Motor neuron (in vitro differentiated cells): ENCODE results near the gene PCDHGA9. TPM values are rescaled to one million over a fixed set of nuclear protein-coding genes. Genes with fewer than 3 reads are reported as not detected.
"Not testable (repeated sequence)": the region's sequence is repeated elsewhere in the genome, so short reads cannot be mapped to it uniquely, and the experiment has no call there.

Source experiments
- ATAC-seq, 8 experiments: fragments of 200-7000 bp; cut with Tn5 transposase; replicated peaks in 6 of 8; 2 replicates each; pipeline ENCODE4 v1.8.0; 2021; ENCODE audit warnings: mild to moderate bottlenecking in 8 of 8, moderate library complexity in 8 of 8
- H3K27ac ChIP-seq, 2 donors: fragments of 250-450 bp; sonication (Bioruptor Pico); 2 replicates each; pipeline ENCODE4 v1.9.0; 2021; ENCODE audit warnings: antibody characterized with exemption in 2 of 2, mild to moderate bottlenecking in 2 of 2, moderate library complexity in 1 of 2
- H3K4me1 ChIP-seq, 2 donors: fragments of 250-450 bp; sonication (Bioruptor Pico); replicated peaks in 1 of 2; 2 replicates each; pipeline ENCODE4 v1.6.1; 2021; ENCODE audit warnings: antibody characterized with exemption in 2 of 2, mild to moderate bottlenecking in 2 of 2, moderate library complexity in 1 of 2
- H3K4me3 ChIP-seq, 5 donors: fragments of 250-450 bp; sonication (Bioruptor Pico); 2 replicates each; pipeline ENCODE4 v1.9.0; 2021; ENCODE audit warnings: antibody characterized with exemption in 5 of 5, mild to moderate bottlenecking in 5 of 5, moderate library complexity in 4 of 5
- WGBS, 10 experiments: fragments of 450-650 bp; shearing (Covaris generic); methylation state at CpG; one replicate each; pipeline ENCODE4 v1.0.0; 2022; 5-methylcytosine and 5-hydroxymethylcytosine counted together
- in situ Hi-C, 9 experiments: fragments of 400-800 bp; cut with MboI; loops; one replicate each; pipeline ENCODE4 v1.15.0; 2021; ENCODE audit warnings: low sequenced_read_pairs in 9 of 9, low pct_unique_long_range_greater_than_20kb in 2 of 9; ENCODE audit not compliant: unreplicated experiment in 9 of 9
- total RNA-seq, 8 experiments: library from RNA; unstranded; fragments of 300-600 nt; gene quantifications; 2 replicates each; pipeline versions ENCODE4 v1.2.3 to v1.2.4, GENCODE V29; 2022

Gene PCDHGA9
- total RNA-seq, 8 experiments from 2014 or later = 0.22 to 5.5 (median 1.3) TPM

- in situ Hi-C loops = no loop called here
- no peak overlapping the region for H3K27ac ChIP-seq
- ATAC-seq = no peak
- H3K4me3 ChIP-seq = no peak overlapping the region
- WGBS, 10 experiments = 27 to 100% (median 86%) methylated on average over 3 to 24 of the region's 69 CpGs; no CpG with 5 or more reads in 2 of the 10 experiments
- no peaks in the 10 kb centered on the region for H3K4me1 ChIP-seq
These were observed 30.8 kb upstream of the PCDHGA9 start for GRCh38 chr5:141371572-141372475.

DNA sequence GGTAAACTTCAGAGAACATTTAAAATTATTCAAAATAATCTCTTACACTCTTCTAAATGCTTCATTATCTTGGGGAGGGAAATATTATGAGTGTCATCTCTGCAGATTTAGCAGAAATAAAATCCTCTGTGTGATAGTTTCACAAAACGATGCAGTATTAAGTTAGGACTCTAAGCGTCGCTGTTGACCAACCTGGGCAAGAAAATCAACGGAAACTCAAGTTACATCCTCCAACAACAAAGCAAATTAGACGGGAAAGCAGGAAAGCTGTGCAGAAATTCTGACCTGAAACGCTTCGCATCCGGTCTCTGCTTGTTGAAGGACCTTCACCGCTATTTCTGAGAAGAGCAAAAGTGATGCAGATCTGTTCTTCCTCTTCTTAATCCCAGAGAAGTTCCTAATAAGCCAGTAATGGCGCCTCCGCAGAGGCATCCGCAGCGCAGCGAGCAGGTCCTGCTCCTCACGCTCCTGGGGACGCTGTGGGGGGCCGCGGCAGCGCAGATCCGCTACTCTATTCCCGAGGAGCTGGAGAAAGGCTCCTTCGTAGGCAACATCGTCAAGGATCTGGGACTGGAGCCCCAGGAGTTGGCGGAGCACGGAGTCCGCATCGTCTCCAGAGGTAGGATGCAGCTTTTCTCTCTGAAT is 28.8 kb upstream of the PCDHGA9 start, which contains the start of gene PCDHGA6:
Gene PCDHGA6 (plus strand): TSS at position 219 of the 645 bp plus-strand sequence. CDS start 193 bp downstream, at position 412.
- in situ Hi-C loops = no loop called here
- H3K27ac ChIP-seq = no peak within 1 kb of the TSS
- H3K4me3 ChIP-seq = no peak within 1 kb of the TSS
- peak in 1 of 8 experiments; percentile 46 for ATAC-seq
- 0 to 97% (median 86%) methylated on average over 1 to 25 of the region's 27 CpGs; no CpG with 5 or more reads in 1 of the 10 experiments for WGBS, 10 experiments
- H3K4me1 ChIP-seq = no peaks in the 10 kb centered on the region

- H3K4me1 ChIP-seq = no peaks in the 10 kb centered on the region
- H3K27ac ChIP-seq = no peak overlapping the region
- no peak for ATAC-seq
- H3K4me3 ChIP-seq = no peak overlapping the region
- WGBS, 10 experiments = 0 to 95% (median 70%) methylated on average over 1 to 10 of the region's 14 CpGs; no CpG with 5 or more reads in 1 of the 10 experiments
- in situ Hi-C loops = no loop called here
These were observed 28.0 kb upstream of the PCDHGA9 start for GRCh38 chr5:141374627-141375026.

DNA sequence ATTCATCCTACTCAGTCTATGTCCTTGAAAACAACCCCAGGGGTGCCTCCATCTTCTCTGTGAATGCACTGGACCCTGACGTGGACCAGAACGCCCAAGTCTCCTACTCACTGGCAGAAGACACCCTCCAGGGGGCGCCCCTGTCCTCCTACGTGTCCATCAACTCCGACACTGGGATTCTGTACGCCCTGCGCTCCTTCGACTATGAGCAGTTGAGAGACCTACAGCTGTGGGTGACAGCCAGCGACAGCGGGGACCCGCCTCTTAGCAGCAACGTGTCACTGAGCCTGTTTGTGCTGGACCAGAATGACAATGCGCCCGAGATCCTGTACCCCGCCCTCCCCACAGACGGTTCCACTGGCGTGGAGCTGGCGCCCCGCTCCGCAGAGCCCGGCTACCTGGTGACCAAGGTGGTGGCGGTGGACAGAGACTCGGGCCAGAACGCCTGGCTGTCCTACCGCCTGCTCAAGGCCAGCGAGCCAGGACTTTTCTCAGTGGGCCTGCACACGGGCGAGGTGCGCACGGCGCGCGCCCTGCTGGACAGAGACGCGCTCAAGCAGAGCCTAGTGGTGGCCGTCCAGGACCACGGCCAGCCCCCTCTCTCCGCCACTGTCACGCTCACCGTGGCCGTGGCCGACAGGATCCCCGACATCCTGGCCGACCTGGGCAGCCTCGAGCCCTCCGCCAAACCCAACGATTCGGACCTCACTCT is 27.0 kb upstream of the PCDHGA9 start:
- in situ Hi-C loops, H3K27ac ChIP-seq, ATAC-seq, H3K4me3 ChIP-seq, H3K4me1 ChIP-seq: not testable (repeated sequence)
- WGBS, 10 experiments = 0 to 91% (median 50%) methylated on average over 1 to 7 of the region's 48 CpGs; no CpG with 5 or more reads in 6 of the 10 experiments

DNA sequence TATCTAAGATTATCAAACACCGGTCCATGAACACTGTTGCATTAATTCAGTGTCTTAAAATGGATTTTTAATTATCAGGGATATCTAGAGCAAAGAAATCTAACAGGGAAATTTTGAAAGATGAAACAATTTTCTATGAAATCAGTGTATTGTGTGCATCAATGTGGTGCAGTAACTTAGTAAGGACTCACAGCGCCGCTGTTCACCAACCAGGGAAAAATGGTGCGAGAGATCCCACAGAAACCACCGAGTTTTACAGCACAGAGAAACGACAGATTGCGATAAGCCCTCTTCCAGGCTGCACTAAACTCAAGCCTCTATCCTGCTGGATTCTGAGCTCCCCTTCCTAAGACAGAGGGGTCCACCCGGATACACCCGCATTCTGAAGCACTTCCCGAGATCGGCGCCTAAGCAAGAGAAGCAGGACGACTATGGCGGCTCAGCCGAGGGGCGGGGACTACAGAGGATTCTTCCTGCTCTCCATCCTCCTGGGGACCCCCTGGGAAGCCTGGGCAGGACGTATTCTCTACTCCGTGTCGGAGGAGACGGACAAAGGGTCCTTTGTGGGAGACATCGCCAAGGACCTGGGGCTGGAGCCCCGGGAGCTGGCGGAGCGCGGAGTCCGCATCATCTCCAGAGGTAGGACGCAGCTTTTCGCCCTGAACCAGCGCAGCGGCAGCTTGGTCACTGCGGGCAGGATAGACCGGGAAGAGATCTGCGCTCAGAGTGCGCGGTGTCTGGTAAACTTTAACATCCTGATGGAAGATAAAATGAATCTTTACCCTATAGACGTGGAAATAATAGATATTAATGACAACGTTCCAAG is 19.9 kb upstream of the PCDHGA9 start, which contains the start of gene PCDHGA7:
Gene PCDHGA7 (plus strand): TSS at position 274 of the 826 bp plus-strand sequence. CDS start 158 bp downstream, at position 432.
- Histone ChIP-seq H3K4me3 (no peak within 1 kb of the TSS), H3K27ac (no peak within 1 kb of the TSS), H3K4me1 (no peaks in the 10 kb centered on the region)
- in situ Hi-C loops = no loop called here
- 24 to 94% (median 72%) methylated on average over 1 to 17 of the region's 37 CpGs for WGBS, 10 experiments
- ATAC-seq = peak in 2 of 8 experiments; percentile 47 to 64

DNA sequence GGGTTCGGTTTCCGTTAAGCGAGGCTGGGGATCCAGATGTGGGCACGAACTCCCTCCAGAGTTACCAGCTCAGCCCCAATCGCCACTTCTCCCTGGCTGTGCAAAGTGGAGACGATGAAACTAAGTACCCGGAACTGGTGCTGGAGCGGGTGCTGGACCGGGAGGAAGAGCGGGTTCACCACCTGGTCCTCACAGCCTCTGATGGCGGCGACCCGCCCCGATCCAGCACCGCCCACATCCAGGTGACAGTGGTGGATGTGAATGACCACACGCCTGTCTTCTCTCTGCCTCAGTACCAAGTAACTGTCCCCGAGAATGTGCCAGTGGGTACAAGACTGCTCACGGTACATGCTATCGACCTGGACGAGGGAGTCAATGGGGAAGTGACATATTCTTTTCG is 19.2 kb upstream of the PCDHGA9 start:
- whole genome bisulfite sequencing, 10 experiments = 34 to 95% (median 80%) methylated on average over 1 to 16 of the region's 21 CpGs; no CpG with 5 or more reads in 3 of the 10 experiments
- Histone ChIP-seq H3K4me1 (no peaks in the 10 kb centered on the region), H3K27ac (no peak overlapping the region), H3K4me3 (no peak overlapping the region)
- no peak for ATAC-seq
- in situ Hi-C loops = no loop called here

- H3K4me1 ChIP-seq = no peaks in the 10 kb centered on the region
- no peak overlapping the region for H3K27ac ChIP-seq
- 5 to 97% (median 86%) methylated on average over 3 to 23 of the region's 43 CpGs; no CpG with 5 or more reads in 4 of the 10 experiments for WGBS, 10 experiments
- no peak overlapping the region for H3K4me3 ChIP-seq
- in situ Hi-C loops = no loop called here
- no peak for ATAC-seq
These were observed 17.9 kb upstream of the PCDHGA9 start for GRCh38 chr5:141384471-141385267.

DNA sequence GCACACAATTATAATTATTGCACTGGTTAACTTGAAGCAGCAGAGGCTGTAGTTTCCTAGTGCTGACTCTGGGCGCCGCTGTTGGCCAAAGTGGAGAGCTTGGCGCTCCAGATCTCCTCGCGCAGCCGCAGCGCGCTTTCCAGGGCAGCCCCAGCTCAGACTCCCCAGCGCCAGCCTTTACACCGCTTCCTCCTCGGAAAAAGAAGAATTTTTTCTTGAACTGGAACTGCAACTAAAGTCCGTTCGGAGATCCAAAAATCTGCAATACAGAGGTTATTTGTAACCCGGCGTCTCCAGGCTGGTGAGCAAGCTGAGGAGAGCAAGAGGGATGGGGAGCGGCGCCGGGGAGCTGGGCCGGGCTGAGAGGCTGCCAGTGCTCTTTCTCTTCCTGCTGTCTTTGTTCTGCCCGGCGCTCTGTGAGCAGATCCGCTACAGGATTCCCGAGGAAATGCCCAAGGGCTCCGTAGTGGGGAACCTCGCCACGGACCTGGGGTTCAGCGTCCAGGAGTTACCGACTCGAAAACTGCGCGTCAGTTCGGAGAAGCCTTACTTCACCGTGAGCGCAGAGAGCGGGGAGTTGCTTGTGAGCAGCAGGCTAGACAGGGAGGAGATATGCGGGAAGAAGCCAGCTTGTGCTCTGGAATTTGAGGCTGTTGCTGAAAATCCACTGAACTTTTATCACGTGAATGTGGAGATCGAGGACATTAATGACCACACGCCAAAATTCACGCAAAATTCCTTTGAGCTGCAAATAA is 14.8 kb upstream of the PCDHGA9 start, which contains the start of gene PCDHGB4:
Gene PCDHGB4 (plus strand): TSS at position 142 of the 755 bp plus-strand sequence. CDS start 187 bp downstream, at position 329.
- H3K27ac ChIP-seq, in situ Hi-C loops, H3K4me1 ChIP-seq: not testable (repeated sequence)
- ATAC-seq = peak in 5 of 8 experiments; percentile 60 to 99 (median 74)
- 0 to 82% (median 48%) methylated on average over 2 to 12 of the region's 40 CpGs; no CpG with 5 or more reads in 4 of the 10 experiments for WGBS, 10 experiments
- H3K4me3 ChIP-seq = peak within 1 kb of the TSS in 1 of 5 donors; percentile 46

GRCh38 chr5:141388661-141389060 is 13.9 kb upstream of the PCDHGA9 start:
- 27 to 100% (median 84%) methylated on average over 3 to 9 of the region's 10 CpGs for WGBS, 10 experiments
- Histone ChIP-seq H3K4me1 (no peaks in the 10 kb centered on the region), H3K27ac (no peak overlapping the region), H3K4me3 (peak overlapping the region in 1 of 5 donors; percentile 24)
- in situ Hi-C loops = no loop called here
- ATAC-seq = no peak

GRCh38 chr5:141389153-141390042 is 13.2 kb upstream of the PCDHGA9 start:
- Histone ChIP-seq H3K4me3 (no peak overlapping the region), H3K4me1 (no peaks in the 10 kb centered on the region), H3K27ac (no peak overlapping the region)
- WGBS, 10 experiments = 18 to 100% (median 92%) methylated on average over 2 to 53 of the region's 77 CpGs; no CpG with 5 or more reads in 4 of the 10 experiments
- in situ Hi-C loops = no loop called here
- no peak for ATAC-seq
